HTERT RPE-1 (cell line): Measurements from ENCODE around the gene ANKRD13B.
"Not testable (repeated sequence)": the region's sequence is repeated elsewhere in the genome, so short reads cannot be mapped to it uniquely, and the experiment has no call there.

ENCODE experiments used
- in situ Hi-C: fragments of 300-500 bp; cut with MboI; formaldehyde crosslinking; loops from 4 replicates; pipeline ENCODE4 v1.14.3; 2020; ENCODE audit warnings: low sequenced_read_pairs

The ANKRD13B gene

GRCh38 chr17:29640981-29641642 lies 48.2 kb downstream of the ANKRD13B start:
- in situ Hi-C loops: no loop called here

GRCh38 chr17:29642171-29642611 lies 49.3 kb downstream of the ANKRD13B start:
- in situ Hi-C loops: no loop called here

- in situ Hi-C loops: no loop called here
Measured at GRCh38 chr17:29643817-29644160, 50.9 kb downstream of the ANKRD13B start.

GRCh38 chr17:29645515-29646051 lies 52.7 kb downstream of the ANKRD13B start:
- in situ Hi-C loops: no loop called here

GRCh38 chr17:29648005-29648404 lies 55.1 kb downstream of the ANKRD13B start:
- in situ Hi-C loops: no loop called here

- in situ Hi-C loops: no loop called here
Measured at GRCh38 chr17:29649359-29649758, 56.4 kb downstream of the ANKRD13B start.

- in situ Hi-C loops: no loop called here
Measured at GRCh38 chr17:29650396-29650795, 57.5 kb downstream of the ANKRD13B start.

- in situ Hi-C loops: not testable (repeated sequence)
Measured at GRCh38 chr17:29651913-29652312, 59.0 kb downstream of the ANKRD13B start.

- in situ Hi-C loops: no loop called here
Measured at GRCh38 chr17:29652976-29653375, 60.0 kb downstream of the ANKRD13B start.

GRCh38 chr17:29653995-29654714 lies 61.2 kb downstream of the ANKRD13B start:
- in situ Hi-C loops: no loop called here

- in situ Hi-C loops: no loop called here
Measured at GRCh38 chr17:29655323-29655722, 62.4 kb downstream of the ANKRD13B start.

GRCh38 chr17:29659155-29659554 lies 66.2 kb downstream of the ANKRD13B start:
- in situ Hi-C loops: no loop called here

- in situ Hi-C loops: no loop called here
Measured at GRCh38 chr17:29661213-29661612, 68.3 kb downstream of the ANKRD13B start.

GRCh38 chr17:29663155-29663554 lies 70.2 kb downstream of the ANKRD13B start:
- in situ Hi-C loops: no loop called here
